ENCODE measurements around the gene PDE4D.

The PDE4D gene

GRCh38 chr5:59071755-59072549 is 821.6 kb downstream of the PDE4D start:
- no peak overlapping the region for H3K4me3 ChIP-seq (ENCODE audit: low read depth, low read length)
- DNase-seq (ENCODE audit: low read depth, low spot score): no peak
- no peak for TF ChIP-seq CTCF (IDR thresholded peaks at IDR 0.05; ENCODE audit: low read depth, low read length)
- in situ Hi-C loops (cut with HindIII; ENCODE audit: low sequenced_read_pairs): no loop called here

GRCh38 chr5:59069438-59070079 is 824.0 kb downstream of the PDE4D start:
- in situ Hi-C loops (cut with HindIII; ENCODE audit: low sequenced_read_pairs): no loop called here
- peak; percentile 92 for DNase-seq (ENCODE audit: low read depth, low spot score)
- no peak overlapping the region for H3K4me3 ChIP-seq (ENCODE audit: low read depth, low read length)
- no peak for TF ChIP-seq CTCF (IDR thresholded peaks at IDR 0.05; ENCODE audit: low read depth, low read length)

DNA sequence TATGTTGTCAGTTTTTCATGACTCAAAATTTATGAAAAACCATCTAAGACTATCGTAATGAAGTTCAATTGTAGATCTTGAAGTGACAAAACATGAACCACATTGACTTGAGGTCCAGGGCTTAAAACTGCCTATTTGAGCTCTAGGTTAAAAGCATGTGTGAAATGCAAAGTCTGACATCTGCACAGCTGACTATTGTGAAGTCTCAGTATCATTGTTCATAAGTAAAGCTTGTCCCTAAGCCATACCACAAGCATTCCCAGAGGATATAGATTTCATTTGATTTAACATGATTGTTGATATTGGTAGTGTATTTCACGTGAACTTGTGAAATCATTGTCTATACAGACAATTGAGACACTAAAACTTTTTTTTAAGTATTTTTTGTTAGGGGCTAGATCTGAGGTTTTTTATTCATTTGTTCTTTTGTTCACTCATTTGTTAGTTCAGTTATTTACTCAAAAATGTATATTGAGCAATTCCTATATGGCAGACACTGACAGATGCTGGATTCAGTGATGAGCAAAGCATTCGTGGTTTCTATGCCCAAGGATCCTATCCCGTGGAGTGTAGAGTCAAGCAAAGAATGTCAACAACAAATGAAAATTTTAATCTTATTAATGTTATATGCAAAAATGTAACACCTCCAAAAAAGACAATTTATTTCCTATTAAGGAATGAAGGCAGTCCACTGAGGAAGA is 825.4 kb downstream of the PDE4D start:
- no peak for TF ChIP-seq CTCF (IDR thresholded peaks at IDR 0.05; ENCODE audit: low read depth, low read length)
- DNase-seq (ENCODE audit: low read depth, low spot score): no peak
- H3K4me3 ChIP-seq (ENCODE audit: low read depth, low read length): no peak overlapping the region
- in situ Hi-C loops (cut with HindIII; ENCODE audit: low sequenced_read_pairs): no loop called here

GRCh38 chr5:59066367-59067163 is 827.0 kb downstream of the PDE4D start:
- in situ Hi-C loops (cut with HindIII; ENCODE audit: low sequenced_read_pairs): no loop called here
- TF ChIP-seq CTCF (IDR thresholded peaks at IDR 0.05; ENCODE audit: low read depth, low read length): no peak
- no peak overlapping the region for H3K4me3 ChIP-seq (ENCODE audit: low read depth, low read length)
- DNase-seq (ENCODE audit: low read depth, low spot score): peak; percentile 40

DNA sequence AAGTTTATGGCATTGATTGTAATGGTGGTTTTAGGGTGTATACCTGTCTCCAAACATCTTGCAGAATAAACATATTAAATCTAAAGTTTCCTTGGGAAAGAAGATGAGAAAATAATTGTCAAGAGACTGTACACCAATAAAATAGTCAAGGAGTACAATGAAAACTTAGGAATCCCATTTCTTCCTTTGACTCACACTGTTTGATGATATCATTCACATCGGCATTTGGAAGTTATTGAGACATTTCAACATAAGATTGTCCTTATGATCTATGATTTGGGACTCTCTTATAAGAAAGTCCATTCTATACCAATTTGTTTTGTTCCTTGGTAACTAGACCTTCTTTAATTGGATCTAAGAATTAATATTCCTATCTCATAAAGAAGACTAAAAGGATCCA is 828.0 kb downstream of the PDE4D start:
- in situ Hi-C loops (cut with HindIII; ENCODE audit: low sequenced_read_pairs): no loop called here
- no peak for DNase-seq (ENCODE audit: low read depth, low spot score)
- TF ChIP-seq CTCF (IDR thresholded peaks at IDR 0.05; ENCODE audit: low read depth, low read length): no peak
- H3K4me3 ChIP-seq (ENCODE audit: low read depth, low read length): no peak overlapping the region

GRCh38 chr5:59064293-59064692 is 829.2 kb downstream of the PDE4D start:
- no peak overlapping the region for H3K4me3 ChIP-seq (ENCODE audit: low read depth, low read length)
- no peak for TF ChIP-seq CTCF (IDR thresholded peaks at IDR 0.05; ENCODE audit: low read depth, low read length)
- in situ Hi-C loops (cut with HindIII; ENCODE audit: low sequenced_read_pairs): no loop called here
- DNase-seq (ENCODE audit: low read depth, low spot score): no peak

Measured in astrocyte of the spinal cord (primary cell).